ENCODE measurements around the gene SLC17A2.

Gene SLC17A2, protein sequence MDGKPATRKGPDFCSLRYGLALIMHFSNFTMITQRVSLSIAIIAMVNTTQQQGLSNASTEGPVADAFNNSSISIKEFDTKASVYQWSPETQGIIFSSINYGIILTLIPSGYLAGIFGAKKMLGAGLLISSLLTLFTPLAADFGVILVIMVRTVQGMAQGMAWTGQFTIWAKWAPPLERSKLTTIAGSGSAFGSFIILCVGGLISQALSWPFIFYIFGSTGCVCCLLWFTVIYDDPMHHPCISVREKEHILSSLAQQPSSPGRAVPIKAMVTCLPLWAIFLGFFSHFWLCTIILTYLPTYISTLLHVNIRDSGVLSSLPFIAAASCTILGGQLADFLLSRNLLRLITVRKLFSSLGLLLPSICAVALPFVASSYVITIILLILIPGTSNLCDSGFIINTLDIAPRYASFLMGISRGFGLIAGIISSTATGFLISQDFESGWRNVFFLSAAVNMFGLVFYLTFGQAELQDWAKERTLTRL

DNA sequence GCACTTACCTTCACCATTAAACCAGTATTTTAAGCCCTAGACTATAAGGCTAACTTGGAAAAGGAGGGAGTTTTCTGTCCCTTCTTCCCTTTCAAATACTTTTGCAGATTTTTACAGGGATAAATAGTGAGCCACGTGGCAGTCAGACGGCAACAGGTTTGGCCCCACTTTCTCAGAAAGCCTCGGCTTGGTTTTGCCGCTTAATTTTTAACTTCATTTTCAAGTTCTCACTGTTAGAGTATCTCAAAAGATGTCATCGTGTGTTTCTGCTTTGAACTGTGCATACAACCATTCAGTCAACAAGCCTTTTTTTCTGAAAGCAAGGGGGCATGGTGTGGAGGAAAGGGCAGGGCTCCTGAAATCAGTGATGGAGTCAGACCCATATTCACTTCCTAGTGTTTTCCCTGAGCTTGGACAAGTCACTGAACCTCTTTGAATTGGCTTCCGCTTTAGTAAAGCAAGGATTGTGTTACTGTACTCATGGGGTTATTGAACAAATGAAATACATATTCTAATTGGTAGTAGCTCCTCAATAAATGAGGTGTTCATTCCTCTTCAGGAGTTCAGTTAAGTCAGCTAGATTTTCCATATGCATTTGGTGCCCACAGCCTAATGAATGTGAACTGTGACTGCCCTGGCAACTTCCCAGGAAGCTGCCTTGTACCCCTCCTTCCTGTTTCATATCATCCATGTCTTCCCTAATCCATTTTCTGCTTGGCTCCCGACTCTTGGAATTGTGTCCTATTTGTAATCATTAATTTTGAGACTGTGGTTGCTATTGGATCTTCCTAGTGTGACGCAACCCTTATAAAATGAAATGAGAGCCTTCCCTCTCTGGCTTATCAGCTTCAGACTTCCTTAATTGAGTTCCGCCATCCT is at the start of gene SLC17A2:
SLC17A2 (minus strand) TSS at position 160 of the 879 bp plus-strand sequence. CDS start 4,895 bp downstream, outside the sequence.
- peak in 1 of 2 donors; percentile 19 for DNase-seq

DNA sequence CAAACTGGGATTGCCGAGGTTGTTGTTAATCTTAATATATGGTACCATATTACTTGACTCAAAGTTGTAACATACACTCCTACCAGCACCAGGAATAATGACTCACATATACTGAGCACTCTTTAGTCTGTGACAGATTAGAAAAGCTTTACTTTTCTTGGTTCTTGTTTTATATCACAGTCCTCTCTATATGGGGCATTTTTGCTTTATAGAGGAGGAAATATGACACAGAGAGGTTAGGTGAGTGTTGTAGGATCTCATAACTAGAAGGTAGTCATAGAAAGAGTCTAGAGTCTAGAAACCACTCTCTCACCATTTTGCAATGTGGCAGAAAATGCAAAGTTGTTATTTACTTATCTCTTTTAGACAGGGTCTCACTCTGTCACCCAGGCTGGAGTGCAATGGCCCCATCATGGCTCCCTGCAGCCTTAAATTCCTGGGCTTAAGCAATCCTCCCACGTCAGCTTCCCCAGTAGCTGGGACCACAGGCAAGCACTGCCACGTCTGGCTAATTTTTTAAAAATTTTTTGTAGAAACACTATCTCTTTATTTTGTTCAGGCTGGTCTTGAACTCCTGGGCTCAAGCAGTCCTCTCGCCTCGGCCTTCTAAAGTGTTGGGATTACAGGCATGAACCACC is 45.6 kb upstream of the SLC17A2 start:
- DNase-seq = no peak

DNA sequence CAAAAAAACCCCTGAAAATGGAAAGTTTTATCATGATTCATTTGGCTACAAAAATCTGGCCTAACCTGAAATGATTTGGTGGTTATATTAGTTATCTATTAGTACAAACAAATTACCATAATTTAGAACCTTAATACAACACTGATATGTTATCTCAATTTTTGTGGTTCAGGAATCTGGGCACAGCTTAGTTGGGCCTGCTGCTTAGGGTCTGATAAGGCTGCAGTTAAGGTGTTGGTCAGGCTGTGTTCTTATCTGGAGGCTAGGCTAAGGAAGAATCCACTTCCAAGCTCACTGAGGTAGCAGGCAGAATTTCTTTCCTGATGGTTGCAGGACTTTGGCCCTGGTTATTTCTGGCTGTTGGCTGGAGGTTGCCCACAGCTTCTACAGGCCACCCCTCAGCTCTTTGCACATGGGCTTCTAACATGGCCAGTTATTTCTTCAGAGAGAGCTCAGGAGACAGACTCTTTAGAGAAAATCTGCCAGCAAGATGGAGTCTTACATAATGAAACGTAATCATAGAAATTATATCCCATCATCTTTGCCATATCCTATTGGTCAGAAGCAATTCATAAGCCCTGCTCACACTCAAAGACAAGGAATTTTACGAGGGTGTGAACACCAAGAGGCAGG is 43.5 kb upstream of the SLC17A2 start:
- DNase-seq = no peak

DNA sequence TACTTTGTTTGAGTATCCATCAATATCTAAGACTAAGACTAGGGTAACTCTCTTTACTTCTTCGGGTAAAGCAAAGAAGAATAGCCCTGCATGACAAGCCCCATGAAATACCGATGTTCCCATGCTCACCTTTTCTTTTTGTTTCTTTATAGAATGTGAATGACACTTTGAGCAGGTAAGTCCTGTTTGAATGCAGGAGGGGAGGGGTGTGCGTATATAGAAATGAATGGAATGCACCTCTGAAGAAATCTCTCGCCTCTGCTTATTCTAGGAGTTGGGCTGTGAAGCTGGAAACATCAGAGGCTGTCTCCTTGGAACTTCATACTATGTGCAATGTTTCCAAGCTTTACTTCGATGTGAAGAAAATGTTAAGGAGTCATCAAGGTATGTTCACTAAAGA is 42.4 kb upstream of the SLC17A2 start:
- no peak for DNase-seq

DNA sequence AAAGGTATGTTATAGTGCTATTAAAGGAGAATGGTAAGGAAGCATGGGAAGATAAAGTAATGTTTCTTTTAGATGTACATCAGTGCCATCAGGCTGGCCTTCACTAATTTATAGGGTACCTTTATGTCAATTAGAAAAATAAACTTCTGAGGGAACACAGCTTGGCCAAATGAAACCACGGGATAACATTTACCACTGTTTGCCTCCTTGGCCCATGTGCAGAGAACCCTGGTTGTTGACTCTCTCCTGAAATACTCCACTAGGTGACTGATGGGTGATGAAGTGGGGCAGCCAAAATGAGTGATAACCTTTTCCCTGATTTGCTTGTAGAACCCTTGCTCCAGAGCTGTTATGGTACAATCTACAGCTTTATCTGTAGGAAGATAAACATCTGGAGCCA is 41.6 kb upstream of the SLC17A2 start:
- no peak for DNase-seq

DNA sequence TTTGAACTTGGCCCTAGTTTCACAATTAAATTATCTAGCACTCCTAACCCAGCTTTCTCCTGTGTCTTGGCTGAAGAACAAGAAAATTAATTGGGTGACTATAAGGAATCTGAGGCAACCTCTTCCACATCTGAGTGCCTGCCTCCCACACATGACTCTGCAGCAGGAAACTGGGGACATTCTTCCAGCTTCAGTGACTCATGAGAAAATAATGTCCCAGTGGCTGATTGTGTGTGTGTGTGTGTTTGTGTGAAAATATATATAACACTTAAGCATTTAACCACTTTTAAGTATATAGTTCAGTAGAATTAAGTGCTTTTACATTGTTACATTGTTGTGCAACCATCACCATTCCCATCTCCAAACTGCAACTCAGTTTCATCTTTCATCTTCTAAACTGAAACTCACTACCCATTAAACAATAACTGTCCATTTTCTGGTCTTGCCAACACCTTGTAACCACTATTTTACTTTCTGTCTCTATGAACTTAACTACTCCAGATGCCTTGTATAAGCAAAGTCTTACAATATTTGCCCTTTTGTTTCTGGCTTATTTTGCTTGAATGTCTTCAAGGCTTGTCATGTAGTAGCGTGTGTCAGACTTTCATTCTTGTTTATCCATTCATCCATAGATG is 40.8 kb upstream of the SLC17A2 start:
- peak; percentile 74 to 85 for DNase-seq

DNA sequence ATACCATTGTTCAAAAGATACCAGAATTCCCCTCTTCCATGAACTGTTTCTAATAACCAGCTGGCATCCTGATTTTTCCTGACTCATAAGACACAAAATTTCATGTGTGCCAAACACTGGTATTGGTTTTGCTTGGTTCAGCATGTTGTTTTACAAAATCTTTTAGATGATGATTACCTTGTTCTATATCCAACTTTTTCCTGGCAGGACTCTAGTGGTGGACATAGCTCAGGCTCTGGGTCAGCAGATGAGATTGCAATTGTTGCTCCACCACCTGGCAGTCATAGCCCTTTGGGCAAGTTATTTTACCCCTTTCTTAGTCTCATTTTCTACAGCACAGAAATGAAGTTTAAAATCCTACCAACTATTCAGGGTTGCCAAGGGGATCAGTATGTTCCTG is 38.3 kb upstream of the SLC17A2 start:
- DNase-seq = no peak

DNA sequence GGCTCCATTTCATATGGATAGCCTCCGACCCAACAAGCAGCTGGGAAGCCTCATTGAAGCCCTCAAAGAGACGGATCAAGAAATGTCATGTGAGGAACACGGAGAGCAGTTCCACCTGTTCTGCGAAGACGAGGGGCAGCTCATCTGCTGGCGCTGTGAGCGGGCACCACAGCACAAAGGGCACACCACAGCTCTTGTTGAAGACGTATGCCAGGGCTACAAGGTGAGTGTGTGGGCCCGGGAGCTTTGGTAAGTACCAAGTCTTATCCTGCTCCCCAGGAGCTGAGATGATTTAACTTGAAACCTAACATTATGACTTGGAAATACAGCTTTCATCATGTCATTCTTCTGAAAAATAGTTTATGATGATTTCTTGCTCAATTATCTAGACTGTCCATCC is 36.2 kb upstream of the SLC17A2 start:
- DNase-seq = no peak

DNA sequence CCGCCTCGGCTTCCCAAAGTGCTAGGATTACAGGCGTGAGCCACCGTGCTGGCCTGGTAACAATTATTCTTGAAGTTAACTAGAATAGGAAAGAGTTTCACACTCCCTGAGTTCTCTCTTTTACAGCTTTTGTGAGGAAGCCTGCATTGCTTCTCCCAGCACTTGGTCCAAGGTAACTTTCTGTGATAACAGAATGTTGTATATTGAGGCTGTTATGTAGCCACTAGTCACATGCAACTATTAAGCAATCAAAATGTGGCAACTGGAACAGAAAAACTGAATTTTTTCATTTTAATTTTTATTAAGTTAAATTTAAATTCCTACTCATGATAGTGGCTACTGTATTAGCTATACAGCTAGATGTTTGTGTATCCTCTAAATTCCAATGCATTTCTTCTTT is 34.6 kb upstream of the SLC17A2 start:
- no peak for DNase-seq

DNA sequence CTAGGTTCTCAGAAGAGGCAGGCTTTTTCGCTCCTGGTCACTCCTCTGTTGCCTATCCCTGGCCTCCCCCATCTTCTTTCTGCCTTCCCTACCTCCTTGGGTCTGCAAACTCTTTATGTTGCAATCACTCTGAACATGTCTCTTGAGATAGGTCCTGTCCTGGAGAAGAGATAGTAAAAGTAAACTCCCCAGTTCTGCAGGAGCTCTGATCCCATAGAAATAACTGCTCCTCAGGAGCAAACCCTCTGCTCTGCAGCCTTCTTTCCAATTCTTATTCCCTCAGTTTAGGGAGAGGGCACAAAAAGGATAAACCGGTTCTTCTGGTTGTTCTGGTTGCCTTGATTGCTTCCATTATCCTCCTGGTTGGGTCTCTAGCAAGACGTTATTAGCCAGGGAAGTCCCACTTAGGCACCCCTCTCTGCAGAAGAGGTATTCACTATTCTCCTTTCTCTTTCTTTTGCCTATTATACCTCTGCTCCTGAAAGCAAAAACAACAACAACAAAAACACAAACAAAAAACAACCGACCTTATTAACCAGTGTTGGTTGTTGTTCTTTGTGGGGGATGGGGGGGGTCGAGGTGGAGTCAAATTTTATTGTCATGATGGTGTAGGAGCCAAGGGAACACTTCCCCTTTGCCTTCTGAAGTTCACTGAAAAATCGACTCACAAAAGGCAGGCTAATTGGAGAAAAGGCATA is 33.1 kb upstream of the SLC17A2 start:
- peak; percentile 24 to 31 for DNase-seq

DNA sequence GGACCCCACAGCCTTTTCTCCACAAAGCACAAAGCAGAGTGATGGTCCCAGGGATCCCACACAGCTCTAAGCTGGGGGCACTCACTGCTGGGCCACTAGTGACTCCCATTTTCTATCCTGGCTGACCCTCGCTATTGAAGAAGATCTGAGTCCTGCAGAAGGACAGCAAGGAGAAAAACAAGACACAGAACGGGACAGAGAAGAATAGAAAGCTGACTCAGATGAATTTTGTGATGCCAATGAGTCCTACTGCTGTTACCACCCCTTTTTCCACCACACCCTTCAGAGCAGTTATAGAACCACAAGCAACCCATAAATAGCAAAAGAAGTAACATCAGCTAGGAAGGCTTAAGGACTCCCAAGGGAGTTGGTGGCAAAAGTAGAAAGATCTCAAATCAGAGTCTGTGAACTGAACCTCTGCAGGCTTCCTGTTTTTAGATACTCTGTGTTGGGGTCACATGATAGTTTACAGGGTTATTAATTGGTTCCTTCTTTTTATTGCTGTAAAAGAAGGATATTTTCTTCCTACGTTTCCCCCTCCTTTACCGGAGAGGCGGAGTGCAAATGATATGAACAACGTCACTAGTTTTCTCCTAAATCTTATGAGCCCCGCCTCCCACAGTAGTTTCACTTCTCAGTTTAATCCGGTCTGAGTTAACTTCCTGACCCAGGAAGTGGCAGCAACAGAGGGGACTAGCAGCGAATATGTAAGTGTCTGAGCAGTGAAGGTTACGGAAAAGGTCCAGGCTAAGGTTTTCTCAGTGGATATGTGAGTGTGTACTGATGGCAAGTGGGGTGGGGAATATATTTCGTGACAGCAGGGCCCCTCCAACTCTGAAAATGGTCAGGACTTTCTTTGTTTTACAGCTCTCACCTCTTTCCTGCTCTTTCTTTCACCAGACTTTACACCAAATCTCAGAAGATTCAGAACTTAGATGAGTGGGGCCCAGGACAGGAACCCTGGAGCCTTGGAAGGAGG is 31.9 kb upstream of the SLC17A2 start, which contains the start of gene TRIM38:
TRIM38 (plus strand) TSS at position 654 of the 979 bp plus-strand sequence. CDS start 3,721 bp downstream, outside the sequence.
- DNase-seq = peak; percentile 95 to 98

DNA sequence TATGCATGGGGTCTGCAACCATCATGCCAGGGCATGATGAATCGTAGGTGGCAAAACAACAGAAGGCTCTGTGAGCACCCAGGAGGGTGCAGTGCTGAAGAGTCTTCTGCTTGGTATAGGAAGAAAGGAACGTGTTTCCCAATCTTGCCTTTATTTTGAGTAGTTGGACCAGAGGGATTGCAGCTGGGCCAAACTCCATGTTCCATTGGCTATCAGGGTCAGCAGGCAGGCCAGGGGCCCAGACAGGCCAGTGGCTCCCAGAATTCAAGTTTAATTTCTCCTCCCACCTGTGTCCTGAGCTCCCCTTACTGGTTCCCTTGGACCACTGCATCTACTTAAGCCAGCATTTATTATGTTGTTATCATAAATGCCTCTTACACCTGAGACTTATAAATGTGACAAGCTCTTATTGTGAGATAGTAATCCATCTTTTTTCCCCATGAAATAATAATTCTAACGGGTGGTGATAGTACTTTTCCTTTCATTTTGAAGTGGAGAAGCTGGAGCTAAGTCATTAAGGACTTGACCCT is 31.2 kb upstream of the SLC17A2 start:
- no peak for DNase-seq

DNA sequence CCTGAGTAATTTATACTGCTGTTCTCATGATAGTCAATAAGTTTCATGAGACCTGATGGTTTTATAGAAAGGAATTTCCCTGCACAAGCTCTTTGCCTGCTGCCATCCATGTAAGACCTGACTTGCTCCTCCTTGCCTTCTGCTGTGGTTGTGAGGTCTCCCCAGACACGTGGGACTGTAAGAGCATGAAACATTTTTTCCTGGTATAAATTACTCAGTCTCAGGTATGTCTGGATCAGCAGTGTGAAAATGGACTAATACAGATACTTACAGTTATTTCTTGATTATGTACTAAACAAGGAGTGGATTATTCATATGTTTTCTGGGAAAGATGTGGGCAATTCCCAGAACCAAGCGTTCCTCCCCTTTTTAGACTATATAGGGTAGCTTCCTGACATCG is 30.2 kb upstream of the SLC17A2 start:
- DNase-seq = no peak

DNA sequence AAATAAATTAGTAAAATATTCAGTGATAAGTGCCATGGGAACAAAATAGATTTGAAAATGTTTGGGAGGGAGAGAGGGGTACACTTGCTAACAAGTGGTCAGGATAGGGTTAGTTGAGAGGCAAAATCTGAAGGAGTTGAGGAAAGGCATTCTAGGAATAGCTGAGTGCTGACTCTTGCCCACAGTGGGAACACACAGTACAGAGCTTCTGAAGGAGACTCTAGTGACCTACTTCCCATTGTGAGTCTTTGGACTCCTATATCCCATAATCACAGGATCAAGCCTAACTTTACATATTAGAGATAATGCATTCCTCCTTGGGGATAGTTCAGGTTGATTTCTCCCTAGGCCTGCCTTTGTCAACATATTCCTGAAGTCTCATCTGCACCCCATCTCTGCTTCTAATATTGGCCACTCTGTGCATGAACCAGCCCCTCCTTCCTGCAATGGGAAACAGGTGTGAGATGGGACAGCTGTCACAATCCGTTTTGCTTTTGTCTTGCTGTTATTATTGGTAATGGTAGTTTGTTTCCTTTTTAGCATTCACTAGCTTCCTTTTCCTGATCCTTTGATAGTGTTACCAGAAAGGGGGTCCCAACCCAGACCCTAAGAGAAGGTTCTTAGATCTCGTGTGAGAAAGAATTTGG is 29.5 kb upstream of the SLC17A2 start:
- DNase-seq = no peak

DNA sequence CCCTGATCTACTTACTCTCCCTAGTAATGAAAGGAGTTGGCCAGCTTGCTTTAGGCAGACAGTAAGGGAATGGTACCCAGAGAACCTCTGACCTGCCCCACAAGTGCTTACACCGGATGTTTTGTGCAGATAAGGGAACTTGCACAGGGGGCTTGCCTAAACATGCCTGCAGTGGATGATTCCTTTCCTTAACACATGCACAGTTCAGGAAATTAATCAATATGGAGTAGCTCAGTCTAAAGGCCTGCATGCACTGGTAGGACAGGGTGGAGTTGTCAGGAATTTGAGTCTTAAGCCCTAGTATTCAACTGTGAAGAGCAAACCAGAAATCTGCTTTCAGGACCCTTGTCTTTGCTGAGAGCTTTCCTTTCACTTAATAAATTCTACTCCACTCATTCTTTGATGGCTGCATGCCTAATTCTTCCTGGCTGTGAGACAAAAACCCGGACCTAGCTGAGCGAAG is 28.2 kb upstream of the SLC17A2 start:
- DNase-seq = no peak

DNA sequence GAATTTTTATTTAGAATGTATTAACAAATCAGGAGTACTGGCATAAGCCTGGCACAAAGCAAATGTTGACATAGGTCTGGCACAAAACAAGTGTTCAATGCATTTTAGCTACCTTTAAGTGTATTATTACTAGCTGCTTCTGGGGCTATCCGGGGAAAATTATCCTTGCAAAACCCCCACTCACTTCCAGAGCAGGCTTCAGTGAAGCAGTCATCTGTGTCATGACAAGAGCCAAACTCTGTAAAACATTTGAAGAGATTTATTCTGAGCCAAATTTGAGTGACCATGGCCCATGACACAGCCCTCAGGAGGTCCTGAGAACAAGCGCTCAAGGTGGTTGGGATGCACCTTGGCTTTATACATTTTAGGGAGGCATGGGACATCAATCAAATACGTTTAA is 25.7 kb upstream of the SLC17A2 start:
- no peak for DNase-seq

DNA sequence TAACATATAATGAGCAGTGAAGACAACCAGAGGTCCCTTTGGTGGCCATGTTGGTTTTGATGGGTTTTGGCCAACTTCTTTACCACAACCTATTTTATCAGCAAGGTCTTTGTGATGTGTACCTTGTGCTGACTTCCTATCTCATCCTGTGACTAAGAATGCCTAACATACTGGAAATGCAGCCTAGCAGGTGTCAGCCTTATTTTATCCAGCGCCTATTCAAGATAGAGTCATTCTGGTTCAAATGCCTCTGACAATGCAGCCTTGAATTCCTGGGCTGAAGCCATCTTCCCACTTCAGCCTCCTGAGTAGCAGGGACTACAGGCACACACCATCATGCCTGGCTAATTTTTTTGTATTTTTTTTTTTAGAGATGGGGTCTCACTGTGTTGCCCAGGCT is 24.3 kb upstream of the SLC17A2 start:
- no peak for DNase-seq

DNA sequence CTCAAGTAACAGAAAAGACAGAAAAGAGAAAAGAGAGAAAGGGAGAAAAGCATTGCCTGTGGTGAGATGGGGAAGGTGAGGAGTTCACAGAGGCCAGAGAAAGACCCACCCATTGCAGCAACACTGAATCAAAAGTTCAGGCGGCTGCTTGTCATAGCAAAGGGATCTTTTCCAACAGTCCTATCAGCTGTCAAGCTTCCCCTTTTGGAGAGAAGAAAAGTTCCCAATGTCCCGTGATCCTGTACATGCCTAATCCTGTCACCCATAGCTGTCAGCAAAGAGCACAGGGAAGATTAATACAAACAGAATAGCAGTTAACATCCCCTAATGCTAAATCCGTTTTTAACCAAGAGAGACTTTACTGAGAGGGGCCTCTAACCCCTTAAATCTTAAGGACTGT is 23.2 kb upstream of the SLC17A2 start:
- peak; percentile 20 to 44 for DNase-seq

DNA sequence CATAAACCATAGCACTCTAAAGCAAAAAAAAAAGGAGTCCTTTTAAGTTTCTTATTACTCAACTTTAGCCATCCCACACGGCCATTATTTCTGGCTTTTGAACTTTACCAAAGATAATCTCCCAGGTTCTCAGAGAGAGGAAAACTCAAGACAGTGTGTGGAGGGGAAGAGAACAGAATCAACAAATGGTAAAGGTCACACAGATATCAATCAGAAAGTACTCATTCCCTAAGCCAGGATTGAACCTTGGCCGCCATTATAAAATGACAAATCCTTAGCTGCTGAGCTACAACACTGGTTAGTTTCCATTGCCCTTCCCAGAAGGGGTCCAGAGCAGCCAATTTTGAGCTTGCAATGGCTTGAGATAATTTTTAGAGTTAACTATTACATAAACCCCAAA is 22.0 kb upstream of the SLC17A2 start:
- no peak for DNase-seq
